CD4-positive, alpha-beta T cell treated with Interleukin-6 at 100 ng/mL for 8 hours (primary cell): ENCODE results near the gene CCDC6.
"Not testable (repeated sequence)": the region's sequence is repeated elsewhere in the genome, so short reads cannot be mapped to it uniquely, and the experiment has no call there.

ENCODE experiments used
- DNase-seq: peaks from one replicate; pipeline ENCODE4 v3.0.0-alpha.2; 2020; ENCODE audit warnings: mixed read lengths, low spot score

CCDC6 gene

DNA sequence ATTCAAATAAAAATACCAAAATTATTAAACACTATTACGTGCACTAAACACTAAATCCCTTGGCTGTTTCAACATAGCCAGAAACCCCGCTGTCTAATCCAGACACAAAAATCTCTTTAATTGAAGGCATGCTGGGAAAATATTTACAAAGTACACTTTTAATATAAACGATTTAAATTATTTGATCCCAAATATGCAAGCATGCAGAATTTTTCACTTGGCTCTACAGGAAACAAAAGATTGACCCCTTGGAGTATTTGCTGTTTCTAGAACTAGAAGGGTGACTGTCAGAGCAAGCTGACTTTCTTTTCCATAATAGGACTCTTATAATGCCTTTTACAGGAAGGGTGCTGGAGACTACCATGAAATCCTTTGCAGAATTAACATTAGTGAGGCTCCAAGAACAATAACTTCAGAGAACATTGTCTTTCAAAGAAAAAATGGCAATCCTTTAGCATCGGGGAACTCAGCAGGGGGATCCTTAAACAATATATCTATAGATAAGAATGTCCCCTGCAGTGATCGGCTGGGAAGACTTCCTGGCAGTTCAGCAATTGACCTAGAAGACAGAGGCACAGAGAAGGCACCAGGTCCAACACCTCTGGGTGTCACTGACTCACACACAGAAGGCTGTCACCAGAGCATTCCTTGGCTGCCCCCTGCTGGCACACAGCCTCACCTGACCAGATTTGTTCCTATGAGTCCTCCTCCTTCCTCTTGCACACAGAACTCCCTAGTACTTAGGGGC is 97.3 kb downstream of the CCDC6 start:
- peak; percentile 43 for DNase-seq

DNA sequence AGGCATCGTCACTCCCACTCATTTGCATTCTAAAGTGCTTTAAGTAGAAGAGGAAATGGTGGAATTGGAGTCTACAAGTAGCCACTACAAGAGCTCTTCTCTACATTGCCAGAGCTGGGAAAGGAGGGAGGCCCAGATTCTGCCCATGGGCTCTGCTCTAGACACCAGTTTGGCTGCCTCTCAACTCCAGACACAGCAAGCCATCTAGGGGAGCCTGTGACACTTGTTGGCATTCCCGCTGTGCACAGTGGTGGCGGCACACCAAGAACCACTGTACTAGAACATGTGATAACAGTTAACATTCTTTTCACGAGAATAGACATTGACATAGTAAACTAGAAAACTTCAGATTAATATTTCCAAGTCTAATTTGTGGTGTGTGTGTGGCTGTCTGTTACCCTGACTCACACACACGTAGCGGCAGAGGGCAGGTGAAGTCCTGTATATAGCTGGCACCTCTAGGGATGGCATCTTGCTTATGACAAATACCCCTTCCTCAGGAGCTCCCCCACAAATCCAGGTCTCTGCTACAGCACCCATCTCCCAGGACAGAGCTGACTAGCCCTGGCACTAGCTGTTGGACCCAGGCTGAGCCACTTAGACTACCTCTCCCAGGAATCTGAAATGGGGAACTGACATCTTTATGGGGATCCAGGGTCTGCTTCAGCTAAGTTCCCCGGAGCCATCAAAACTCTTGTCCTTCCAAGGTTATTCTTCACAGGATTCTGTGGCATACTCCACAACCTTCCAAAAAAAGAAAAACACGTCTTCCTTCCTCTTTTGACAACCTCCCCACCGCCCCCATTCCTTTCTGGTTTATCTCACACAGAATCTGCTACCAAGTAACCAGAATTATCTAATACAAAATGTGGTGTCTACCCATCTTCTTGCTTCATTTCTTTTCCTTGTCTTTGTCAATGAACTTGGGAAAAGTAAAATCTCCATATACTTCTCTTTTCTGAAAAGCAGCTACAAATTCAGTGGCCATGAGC is 98.4 kb downstream of the CCDC6 start:
- DNase-seq, result no peak

DNA sequence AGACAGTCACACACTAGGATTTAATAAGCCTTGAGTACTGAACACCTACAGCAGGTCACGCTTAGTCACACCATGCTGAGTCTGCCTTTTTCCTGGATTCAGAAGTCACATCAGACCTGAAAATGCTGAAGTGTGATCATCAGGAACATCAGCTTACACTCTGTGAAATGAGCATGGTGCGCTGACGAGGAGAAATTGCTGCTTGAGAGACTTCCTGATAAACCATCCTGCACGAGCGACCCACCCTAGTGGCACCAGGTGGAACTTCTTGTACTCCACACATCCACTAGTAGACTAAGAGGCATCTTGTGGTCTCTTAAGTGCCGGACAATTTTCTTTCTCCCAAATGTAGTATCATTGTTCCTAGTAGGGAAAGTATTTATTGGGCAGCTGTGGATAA is 101.3 kb downstream of the CCDC6 start:
- DNase-seq, result no peak

DNA sequence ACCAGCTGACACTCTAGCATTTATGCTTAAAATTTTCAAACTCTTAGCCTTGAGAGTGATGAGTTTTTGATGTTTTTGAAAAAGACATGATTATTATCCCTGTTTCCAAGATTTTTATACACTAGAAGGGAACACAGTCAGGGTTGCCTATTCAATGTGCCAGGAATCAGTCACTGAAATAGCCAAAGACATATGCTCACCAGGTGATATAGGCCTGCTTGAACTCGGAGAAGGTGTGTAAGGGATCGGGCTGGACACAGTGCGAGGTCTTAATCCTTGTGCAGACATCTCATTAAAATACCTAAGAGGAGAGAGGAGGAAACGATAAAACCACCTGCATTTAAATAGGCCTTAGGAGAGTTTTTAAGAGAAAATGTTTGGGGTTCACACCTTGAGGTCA is 102.1 kb downstream of the CCDC6 start:
- DNase-seq, result no peak

DNA sequence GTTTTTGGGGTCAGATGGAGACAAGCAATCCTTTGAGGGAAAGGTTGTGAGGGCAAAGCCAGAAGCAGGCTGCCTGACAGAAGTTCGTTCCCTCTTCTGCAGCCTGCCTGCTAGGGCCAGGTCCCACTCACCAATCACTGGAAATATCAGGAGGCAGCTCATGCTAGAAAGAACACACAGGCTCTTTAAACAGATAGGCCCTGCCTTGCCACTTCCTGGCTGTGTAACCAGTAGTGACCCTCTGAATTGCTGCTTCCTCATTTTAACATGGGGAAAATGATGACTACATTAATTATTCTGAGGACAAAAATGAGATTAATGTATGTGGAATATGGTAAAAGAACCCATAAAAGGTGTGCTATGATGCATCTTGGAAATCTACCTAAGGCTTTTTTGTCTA is 102.6 kb downstream of the CCDC6 start:
- no peak for DNase-seq

DNA sequence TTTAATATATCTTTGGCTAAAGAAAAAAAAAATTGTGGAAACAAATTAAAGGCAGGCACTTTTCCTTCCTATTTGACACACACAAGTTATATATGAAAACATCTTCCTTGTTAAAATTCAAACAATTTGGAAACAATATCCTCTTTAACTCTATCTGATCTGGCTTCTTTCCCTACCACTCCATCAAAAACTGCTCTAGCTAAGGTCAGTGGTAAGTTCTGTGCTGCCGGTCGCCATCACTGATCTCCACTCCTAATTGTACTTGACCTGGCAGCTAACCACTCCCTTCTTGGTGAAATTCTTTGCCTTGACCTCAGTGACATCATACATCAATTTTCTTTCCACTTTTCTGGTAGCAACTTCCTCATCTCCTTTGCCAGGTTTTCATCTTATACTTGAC is 105.2 kb downstream of the CCDC6 start:
- no peak for DNase-seq

DNA sequence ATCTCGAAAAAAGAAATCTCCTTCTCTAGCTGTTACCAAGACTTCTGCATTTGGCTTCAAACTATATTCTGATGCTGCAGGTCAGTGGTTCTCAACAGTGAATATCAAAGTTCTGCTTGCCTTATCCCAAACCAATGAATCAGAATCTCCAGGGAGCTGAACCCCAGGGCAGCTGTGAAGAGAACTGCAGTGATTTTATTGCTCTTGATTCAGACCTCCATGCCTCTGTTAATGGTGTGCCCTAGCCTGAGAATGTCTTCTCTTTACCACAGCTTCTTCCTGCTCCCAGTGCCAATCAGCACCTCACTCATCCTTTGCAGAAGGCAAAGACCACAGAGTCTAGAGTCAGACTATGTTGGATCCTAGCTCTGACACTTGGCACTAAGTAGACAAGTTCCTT is 106.9 kb downstream of the CCDC6 start:
- DNase-seq, result no peak

DNA sequence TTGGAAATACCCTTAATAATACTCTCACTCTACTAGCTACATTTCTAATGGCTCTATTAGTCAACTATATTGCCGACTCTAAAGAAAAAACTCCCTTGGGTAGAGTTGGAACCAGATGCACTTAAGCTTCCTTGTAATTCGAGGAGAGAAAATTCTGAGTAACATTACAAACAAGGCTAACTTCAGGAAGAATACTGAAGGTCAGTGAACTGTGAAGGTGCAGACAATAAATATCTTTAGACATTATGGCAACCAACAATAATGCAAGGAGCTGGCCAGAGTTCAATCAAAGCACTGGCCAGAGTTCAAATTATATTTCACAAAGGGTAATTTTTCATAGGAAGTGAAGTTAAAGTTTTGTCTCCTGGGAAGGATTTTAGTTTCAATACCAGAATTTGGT is 112.4 kb downstream of the CCDC6 start:
- no peak for DNase-seq

DNA sequence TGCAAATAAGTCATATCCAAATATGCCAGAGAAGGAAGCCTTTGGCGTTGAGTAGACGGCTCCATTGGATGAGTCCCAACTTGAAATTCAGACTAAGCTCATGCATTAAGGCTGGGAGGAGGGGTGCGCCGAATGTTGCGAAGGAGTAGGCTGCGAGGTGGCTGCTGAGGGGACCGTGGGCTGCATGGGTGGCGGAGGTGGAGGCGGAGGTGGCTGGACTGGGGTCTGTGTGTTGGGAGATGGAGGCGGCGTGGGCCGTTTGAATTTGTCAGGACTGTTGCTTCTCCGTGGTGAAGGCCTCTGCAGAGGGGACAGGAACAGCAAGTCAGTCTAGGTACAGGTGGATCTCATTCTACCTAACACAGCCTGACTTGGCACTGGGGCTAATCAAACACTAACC is 113.5 kb downstream of the CCDC6 start:
- DNase-seq, result no peak

DNA sequence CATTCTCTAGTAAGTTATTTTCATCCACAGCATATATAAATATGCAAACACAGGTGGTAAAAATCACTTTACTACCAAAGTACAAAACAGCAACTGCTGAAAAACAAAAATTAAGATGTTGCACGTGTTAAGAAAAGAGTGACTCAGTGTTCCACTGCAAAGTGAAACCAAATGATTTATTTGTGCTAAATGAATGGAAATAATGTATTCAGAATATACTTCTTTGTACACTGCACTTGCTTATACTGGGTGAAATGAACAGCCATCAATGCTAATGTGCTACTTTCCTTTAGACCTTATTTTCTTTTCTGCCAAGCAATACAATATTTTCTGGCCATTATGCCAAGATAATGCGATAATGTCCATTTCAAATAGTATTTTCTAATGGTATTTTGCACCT is 114.8 kb downstream of the CCDC6 start:
- DNase-seq, result no peak

DNA sequence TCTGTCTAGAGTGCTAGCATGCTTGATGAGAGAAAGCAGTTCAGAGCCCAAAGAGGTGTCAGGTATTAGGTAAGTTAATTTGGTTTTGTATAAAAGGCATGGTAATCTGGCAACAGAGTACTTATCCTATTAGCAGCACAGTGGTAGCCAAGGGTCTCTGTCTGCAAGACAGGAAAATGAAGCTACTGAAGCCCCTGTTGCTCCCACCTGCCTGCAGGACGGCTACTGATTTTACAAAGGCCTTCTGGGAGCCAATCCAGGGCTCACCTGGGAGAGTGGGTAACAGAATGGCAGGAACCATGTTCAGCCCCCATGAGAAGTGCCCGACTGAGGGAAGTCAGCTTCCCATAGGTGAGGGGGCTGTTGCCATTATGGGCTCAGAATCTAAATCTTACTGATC is 116.3 kb downstream of the CCDC6 start:
- not testable (repeated sequence) for DNase-seq

DNA sequence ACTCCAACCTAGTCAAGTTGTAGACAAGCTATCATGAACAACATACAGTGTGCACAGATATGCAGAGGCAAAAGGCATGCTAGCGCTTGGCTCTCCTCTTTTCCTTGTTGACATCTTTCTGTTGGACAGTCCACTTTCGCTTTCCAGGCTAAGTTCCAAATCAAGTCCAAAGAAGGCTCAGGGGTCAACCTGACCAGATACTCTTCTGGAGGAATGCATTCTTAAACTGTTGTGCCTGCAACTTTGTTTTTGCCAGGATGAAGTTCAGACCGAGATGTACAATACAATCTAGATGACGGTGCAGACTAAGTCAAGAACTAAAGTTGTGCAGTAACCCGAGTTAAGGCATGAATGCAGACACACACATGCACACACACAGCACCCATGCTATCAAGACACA is 117.4 kb downstream of the CCDC6 start:
- DNase-seq, result not testable (repeated sequence)

DNA sequence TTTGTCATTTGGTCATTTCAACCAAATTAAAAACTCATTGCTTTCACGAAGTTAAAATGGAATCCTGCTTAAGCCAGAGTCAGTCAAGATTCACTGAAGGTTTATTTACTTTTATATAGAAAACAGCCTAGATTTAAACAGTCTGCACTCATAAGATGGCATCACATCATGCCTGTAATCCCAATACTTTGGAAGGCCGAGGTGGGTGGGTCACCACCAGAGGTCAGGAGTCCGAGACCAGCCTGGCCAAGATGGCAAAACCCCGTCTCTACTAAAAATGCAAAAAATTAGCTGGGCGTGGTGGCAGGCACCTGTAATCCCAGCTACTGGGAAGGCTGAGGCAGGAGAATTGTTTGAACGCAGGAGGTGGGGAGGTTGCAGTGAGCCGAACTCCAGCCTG is 119.3 kb downstream of the CCDC6 start:
- not testable (repeated sequence) for DNase-seq

DNA sequence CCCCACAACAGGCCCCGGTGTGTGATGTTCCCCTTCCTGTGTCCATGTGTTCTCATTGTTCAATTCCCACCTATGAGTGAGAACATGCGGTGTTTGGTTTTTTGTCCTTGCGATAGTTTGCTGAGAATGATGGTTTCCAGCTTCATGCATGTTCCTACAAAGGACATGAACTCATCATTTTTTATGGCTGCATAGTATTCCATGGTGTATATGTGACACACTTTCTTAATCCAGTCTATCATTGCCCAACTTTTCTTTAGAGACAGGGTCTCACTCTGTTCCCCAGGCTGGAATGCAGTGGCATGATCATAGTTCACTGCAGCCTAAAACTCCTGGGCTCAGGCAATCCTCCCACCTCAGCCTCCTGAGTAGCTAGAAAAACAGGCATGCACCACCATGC is 120.9 kb downstream of the CCDC6 start:
- DNase-seq, result not testable (repeated sequence)

DNA sequence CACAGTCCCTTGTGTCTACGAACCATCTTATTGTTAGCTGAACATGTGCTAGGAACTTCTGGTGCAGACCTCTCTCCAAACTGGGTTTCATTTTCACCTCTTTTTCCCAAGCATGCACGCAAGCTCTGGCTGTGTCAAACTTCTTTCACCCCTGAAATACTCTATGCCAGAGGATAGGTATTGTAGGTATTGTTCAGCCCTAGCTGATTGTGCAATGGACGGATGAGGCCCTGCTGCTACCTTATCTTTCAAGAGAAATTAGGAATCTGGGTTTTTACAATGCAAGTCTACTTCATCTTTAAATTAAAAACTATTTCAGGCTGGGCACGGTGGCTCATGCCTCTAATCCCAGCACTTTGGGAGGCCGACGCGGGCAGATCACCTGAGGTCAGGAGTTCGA is 124.8 kb downstream of the CCDC6 start:
- DNase-seq, result no peak

DNA sequence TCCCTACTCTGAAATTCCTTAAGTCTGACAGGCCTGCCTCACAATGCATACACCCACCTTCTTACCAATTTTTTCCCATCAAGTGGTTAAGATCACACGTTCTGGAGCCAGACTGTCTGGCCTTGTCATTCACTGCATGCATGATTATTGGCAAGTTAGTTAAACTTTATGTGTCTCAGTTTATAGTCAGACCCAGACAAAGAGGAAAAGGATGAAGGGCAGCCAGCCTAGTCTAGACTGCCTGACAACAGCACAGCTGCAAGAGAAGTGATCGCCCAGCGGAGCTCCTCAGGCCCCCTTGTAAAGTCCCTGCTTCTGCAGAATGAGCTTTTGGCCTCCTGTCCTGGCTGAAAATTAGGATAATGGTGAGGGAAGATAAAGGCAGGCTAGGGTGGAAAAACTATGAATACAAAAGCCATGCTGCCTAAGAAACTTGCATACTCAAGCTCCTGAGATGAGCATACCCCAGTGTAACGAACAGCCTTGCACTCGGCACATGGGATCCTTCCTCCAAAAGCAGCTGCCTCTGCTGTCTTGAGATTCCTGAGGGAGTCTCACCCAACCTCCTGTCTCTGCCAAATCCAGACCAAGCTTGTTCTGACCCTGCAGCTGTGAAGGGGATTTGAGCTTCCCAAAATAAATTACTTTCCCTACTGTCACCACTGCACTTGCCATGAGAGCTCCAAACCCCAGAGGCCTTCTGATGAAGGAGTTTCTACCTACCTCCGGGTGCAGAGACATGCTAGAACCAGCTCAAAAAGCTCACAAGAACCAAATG is 126.4 kb downstream of the CCDC6 start:
- no peak for DNase-seq

DNA sequence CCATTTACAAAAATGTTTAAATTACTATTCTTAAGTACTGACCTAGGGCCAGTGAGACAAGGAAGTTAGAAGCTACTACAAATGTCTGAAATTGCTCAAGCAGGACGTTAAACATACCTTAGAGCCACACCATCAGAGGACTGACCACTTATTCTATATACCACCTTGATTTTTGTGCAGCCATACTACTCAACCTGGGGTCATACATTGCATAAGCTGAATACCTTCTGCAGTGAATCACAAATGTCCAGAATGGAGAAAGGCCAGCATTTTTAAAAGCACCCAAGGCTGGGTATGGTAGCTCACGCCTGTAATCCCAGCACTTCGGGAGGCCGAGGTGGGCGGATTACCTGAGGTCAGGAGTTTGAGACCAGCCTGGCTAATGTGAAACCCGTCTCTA is 131.9 kb downstream of the CCDC6 start:
- DNase-seq, result no peak

DNA sequence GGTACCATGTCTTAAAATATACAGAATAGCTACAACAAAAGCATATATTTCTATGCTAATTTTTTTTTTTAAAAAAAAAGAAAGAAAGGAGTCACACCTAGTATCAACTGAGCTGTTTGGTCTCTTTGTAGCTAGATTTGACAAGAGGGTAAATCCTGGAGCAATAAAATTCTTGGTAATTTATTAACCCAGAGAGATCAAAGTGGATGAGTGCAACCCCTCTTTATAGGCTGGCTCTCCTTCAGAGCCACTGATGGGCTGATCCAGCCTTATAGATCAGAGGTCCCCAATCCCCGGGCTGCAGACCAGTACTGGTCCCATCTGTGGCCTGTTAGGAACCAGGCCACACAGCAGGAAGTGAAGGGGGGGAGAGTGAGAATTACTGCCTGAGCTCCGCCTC is 133.3 kb downstream of the CCDC6 start:
- DNase-seq, result no peak

DNA sequence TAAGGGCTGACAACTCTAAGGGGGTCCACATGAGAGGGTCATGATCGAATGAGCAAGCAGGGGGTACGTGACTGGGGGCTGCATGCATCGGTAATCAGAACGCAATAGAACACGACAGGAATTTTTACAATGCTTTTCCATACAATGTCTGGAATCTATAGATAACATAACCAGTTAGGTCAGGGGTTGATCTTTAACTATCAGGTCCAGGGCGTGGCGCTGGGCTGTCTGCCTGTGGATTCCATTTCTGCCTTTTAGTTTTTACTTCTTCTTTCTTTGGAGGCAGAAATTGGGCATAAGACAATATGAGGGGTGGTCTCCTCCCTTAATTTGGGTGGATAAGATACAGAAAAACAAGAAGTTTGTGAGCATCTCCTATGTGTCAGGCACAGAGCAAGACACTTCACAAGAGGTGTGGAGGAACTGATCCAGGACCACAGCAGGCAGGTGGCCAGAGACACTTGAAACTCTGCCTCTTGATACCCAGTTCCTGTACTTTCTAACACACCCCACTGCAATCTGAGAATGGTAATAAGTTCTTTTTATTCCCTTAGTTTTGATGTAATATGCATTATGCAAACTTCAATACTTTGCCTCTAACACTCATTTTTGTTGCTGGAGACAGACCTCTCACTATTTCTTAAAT is 135.1 kb downstream of the CCDC6 start:
- no peak for DNase-seq

DNA sequence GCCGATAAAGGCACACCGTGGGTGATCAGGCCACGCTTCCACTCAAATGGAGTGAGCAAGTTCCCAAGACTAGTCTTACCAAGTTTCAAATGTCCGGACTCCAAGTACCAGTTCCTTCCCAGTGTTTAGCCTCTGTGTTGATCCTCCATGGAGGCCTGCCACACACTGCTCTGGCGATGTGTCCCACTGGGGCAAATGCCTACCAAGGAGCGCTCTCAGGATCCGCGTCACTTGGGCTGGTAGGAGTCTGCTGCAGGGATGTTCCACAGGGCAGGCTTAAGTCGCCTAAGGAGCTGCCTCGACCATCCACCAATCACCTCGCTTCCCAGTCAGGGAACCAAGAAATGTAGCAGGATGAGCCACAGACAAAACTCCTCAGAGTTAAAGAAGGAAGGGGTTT is 135.7 kb downstream of the CCDC6 start:
- DNase-seq, result no peak

DNA sequence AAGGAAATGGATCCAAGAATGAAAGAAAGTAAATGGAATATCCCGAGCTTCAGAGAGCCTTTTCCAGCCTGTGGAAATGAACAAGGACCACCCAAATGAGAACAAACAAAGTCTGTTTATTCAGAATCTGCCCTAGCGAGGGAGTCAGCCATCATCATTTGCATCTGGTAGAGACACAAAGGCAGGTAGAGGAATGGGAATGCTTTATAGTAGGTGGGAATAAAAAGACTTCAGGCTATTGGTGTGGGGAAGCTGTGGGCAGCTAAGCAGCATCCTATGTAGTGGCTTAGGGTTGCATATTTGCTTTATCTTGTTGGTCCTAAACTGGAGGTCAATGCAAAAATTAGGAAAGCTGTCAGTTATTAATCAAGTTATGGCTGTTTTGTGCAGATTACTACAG is 143.9 kb downstream of the CCDC6 start:
- DNase-seq, result no peak

DNA sequence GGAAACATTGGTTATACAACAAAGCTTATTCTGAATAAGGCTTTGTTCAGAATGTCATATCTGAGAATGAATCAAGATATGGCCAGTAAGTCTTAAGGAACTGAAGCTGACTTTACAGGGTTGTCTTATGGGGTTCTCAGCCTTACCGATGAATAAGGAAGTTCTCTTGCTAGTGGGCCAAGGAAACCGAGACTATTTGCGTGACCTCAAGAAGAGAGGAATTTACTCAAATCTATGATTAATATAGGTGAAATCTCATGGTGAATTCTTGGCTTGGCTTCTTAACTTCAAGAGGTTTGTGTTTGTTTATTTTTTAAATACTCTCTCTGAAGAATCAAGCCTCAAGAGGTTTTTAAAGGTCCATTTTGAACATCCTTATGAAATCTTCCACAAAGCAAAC is 148.4 kb downstream of the CCDC6 start:
- no peak for DNase-seq
